Measurements from ENCODE around the gene HACE1.

HACE1 gene

GRCh38 chr6:104705095-104705707 is 154.5 kb downstream of the HACE1 start:
- Histone ChIP-seq H3K4me2 (peak overlapping the region; percentile 67 to 93 (median 86)), H3K9me3 (replicated peaks in 1 of 11) (peaks cover 5 to 18% (median 13%) of the 10 kb centered on the region in 11 experiments; a peak in 16 of 22 replicates), H4K20me1 (no peaks in the 10 kb centered on the region), H3K27ac (peak overlapping the region in 10 of 11 experiments; percentile 62 to 92 (median 87); a peak in 21 of 22 replicates), H3K27me3 (no peaks in the 10 kb centered on the region), H3K36me3 (peaks cover 0 to 4% (median 0%) of the 10 kb centered on the region in 11 experiments; a peak in 2 of 22 replicates), H3K4me1 (peaks cover 29 to 79% (median 46%) of the 10 kb centered on the region in 10 experiments), H3K4me3 (peak overlapping the region in 6 of 10 experiments; percentile 23 to 45 (median 30); a peak in 8 of 20 replicates), H3K9ac (peak overlapping the region; percentile 20 to 79 (median 68); a peak in 20 of 22 replicates)
- peak in 1 of 11 experiments; percentile 9; a peak in 1 of 22 replicates for TF ChIP-seq Cebpa-rat (IDR thresholded peaks at IDR 0.05)

- Histone ChIP-seq H3K9ac (peak overlapping the region in 8 of 11 experiments; percentile 2 to 76 (median 68); a peak in 10 of 22 replicates), H3K27ac (peak overlapping the region in 9 of 11 experiments; percentile 75 to 92 (median 87); a peak in 18 of 22 replicates), H4K20me1 (no peaks in the 10 kb centered on the region), H3K4me2 (peak overlapping the region; percentile 67 to 93 (median 86); a peak in 21 of 22 replicates), H3K4me3 (no peak overlapping the region), H3K4me1 (peaks cover 29 to 81% (median 46%) of the 10 kb centered on the region in 10 experiments), H3K9me3 (replicated peaks in 1 of 11) (peaks cover 5 to 13% (median 8%) of the 10 kb centered on the region in 11 experiments; a peak in 16 of 22 replicates), H3K27me3 (no peaks in the 10 kb centered on the region), H3K36me3 (peaks cover 0 to 4% (median 0%) of the 10 kb centered on the region in 11 experiments; a peak in 2 of 22 replicates)
- no peak for TF ChIP-seq Cebpa-rat (IDR thresholded peaks at IDR 0.05)
These were observed 155.5 kb downstream of the HACE1 start for GRCh38 chr6:104704191-104704590.

- no peak overlapping the region for H3K4me3 ChIP-seq
- TF ChIP-seq Cebpa-rat (IDR thresholded peaks at IDR 0.05): no peak
- peaks cover 29 to 69% (median 44%) of the 10 kb centered on the region in 10 experiments for H3K4me1 ChIP-seq
- peaks cover 0 to 4% (median 0%) of the 10 kb centered on the region in 11 experiments; a peak in 2 of 22 replicates for H3K9me3 ChIP-seq (replicated peaks in 1 of 11)
- H3K36me3 ChIP-seq: no peaks in the 10 kb centered on the region
- no peak overlapping the region for H3K9ac ChIP-seq
- no peaks in the 10 kb centered on the region for H4K20me1 ChIP-seq
- H3K27me3 ChIP-seq: no peaks in the 10 kb centered on the region
- peak overlapping the region in 5 of 11 experiments; percentile 2 to 92 (median 87); a peak in 7 of 22 replicates for H3K27ac ChIP-seq
- no peak overlapping the region for H3K4me2 ChIP-seq
These were observed 157.4 kb downstream of the HACE1 start for GRCh38 chr6:104702126-104702841.

- no peak for TF ChIP-seq Cebpa-rat (IDR thresholded peaks at IDR 0.05)
- Histone ChIP-seq H4K20me1 (no peaks in the 10 kb centered on the region), H3K9ac (no peak overlapping the region), H3K4me1 (peaks cover 18 to 52% (median 29%) of the 10 kb centered on the region in 10 experiments), H3K4me3 (no peak overlapping the region), H3K9me3 (replicated peaks in 1 of 11) (peaks cover 0 to 2% (median 0%) of the 10 kb centered on the region in 11 experiments; a peak in 1 of 22 replicates), H3K27me3 (no peaks in the 10 kb centered on the region), H3K36me3 (no peaks in the 10 kb centered on the region), H3K27ac (peak overlapping the region in 2 of 11 experiments; percentile 4 to 24; a peak in 2 of 22 replicates), H3K4me2 (peak overlapping the region in 4 of 11 experiments; percentile 18 to 50 (median 20); a peak in 4 of 22 replicates)
These were observed 159.1 kb downstream of the HACE1 start for GRCh38 chr6:104700371-104701185.

GRCh38 chr6:104699593-104700329 is 160.0 kb downstream of the HACE1 start:
- Histone ChIP-seq H3K9ac (no peak overlapping the region), H3K27ac (no peak overlapping the region; a peak in 1 of 22 replicates), H4K20me1 (no peaks in the 10 kb centered on the region), H3K4me2 (no peak overlapping the region; a peak in 1 of 22 replicates), H3K27me3 (no peaks in the 10 kb centered on the region), H3K36me3 (no peaks in the 10 kb centered on the region), H3K9me3 (replicated peaks in 1 of 11) (peaks cover 0 to 3% (median 0%) of the 10 kb centered on the region in 11 experiments; a peak in 1 of 22 replicates), H3K4me3 (no peak overlapping the region), H3K4me1 (peaks cover 10 to 44% (median 21%) of the 10 kb centered on the region in 10 experiments)
- TF ChIP-seq Cebpa-rat (IDR thresholded peaks at IDR 0.05): no peak

- peaks cover 0 to 3% (median 0%) of the 10 kb centered on the region in 11 experiments; a peak in 1 of 22 replicates for H3K9me3 ChIP-seq (replicated peaks in 1 of 11)
- no peak overlapping the region for H3K27ac ChIP-seq
- no peaks in the 10 kb centered on the region for H4K20me1 ChIP-seq
- H3K4me1 ChIP-seq: peaks cover 2 to 37% (median 13%) of the 10 kb centered on the region in 10 experiments; a peak in 19 of 20 replicates
- no peaks in the 10 kb centered on the region for H3K36me3 ChIP-seq
- no peak overlapping the region for H3K4me2 ChIP-seq
- no peak overlapping the region for H3K9ac ChIP-seq
- no peak for TF ChIP-seq Cebpa-rat (IDR thresholded peaks at IDR 0.05)
- no peak overlapping the region for H3K4me3 ChIP-seq
- H3K27me3 ChIP-seq: no peaks in the 10 kb centered on the region
These were observed 160.7 kb downstream of the HACE1 start for GRCh38 chr6:104698979-104699378.

- Histone ChIP-seq H3K9me3 (replicated peaks in 1 of 11) (peaks cover 0 to 5% (median 0%) of the 10 kb centered on the region in 11 experiments; a peak in 3 of 22 replicates), H3K27me3 (no peaks in the 10 kb centered on the region), H3K9ac (no peak overlapping the region), H4K20me1 (no peaks in the 10 kb centered on the region), H3K4me1 (peaks cover 0 to 8% (median 0%) of the 10 kb centered on the region in 10 experiments; a peak in 3 of 20 replicates), H3K4me2 (no peak overlapping the region), H3K36me3 (no peaks in the 10 kb centered on the region), H3K4me3 (no peak overlapping the region), H3K27ac (no peak overlapping the region)
- no peak for TF ChIP-seq Cebpa-rat (IDR thresholded peaks at IDR 0.05)
These were observed 167.7 kb downstream of the HACE1 start for GRCh38 chr6:104692008-104692407.
